NCI-H1417 (cell line): ENCODE results near the gene KCND1.
A peak's percentile ranks its signal among the peaks of the same experiment; 100 is the strongest.

ENCODE experiments used
- DNase-seq, 3 experiments: peaks; one replicate each; lab custom pipeline; 2025; lab: John Stamatoyannopoulos, UW

The KCND1 gene

GRCh38 chrX:48937054-48937907 is 34.4 kb downstream of the KCND1 start:
- DNase-seq: no peak

GRCh38 chrX:48936429-48937053 is 35.1 kb downstream of the KCND1 start:
- no peak for DNase-seq

- no peak for DNase-seq
Observed at GRCh38 chrX:48935301-48935670, 36.4 kb downstream of the KCND1 start.

- DNase-seq: no peak
Observed at GRCh38 chrX:48934581-48935300, 36.9 kb downstream of the KCND1 start.

- no peak for DNase-seq
Observed at GRCh38 chrX:48933757-48934156, 37.9 kb downstream of the KCND1 start.

- no peak for DNase-seq
Observed at GRCh38 chrX:48927736-48928382, 43.8 kb downstream of the KCND1 start.

GRCh38 chrX:48927123-48927522 is 44.5 kb downstream of the KCND1 start:
- no peak for DNase-seq

- DNase-seq: no peak
Observed at GRCh38 chrX:48924270-48924669, 47.4 kb downstream of the KCND1 start.

- DNase-seq: no peak
Observed at GRCh38 chrX:48923771-48924170, 47.9 kb downstream of the KCND1 start.

DNA sequence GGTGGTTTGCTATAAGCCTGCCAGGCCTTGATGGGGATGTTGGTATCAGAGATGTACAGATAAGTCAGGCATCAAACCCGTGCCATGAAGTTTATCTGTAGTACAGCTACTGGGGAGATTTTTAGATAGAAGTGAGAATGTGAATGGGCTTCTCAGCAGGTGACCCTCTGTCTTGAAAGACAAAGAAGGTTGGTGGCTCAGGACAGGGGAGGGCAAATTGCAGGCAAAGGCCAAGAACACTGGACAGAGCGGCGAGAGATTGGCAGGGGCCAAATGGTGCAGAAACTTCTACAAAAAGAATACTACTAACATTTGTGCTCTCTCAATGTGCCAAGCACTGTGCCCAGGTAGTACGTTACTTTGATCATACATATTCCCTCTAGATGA is 50.9 kb downstream of the KCND1 start:
- DNase-seq: no peak

DNA sequence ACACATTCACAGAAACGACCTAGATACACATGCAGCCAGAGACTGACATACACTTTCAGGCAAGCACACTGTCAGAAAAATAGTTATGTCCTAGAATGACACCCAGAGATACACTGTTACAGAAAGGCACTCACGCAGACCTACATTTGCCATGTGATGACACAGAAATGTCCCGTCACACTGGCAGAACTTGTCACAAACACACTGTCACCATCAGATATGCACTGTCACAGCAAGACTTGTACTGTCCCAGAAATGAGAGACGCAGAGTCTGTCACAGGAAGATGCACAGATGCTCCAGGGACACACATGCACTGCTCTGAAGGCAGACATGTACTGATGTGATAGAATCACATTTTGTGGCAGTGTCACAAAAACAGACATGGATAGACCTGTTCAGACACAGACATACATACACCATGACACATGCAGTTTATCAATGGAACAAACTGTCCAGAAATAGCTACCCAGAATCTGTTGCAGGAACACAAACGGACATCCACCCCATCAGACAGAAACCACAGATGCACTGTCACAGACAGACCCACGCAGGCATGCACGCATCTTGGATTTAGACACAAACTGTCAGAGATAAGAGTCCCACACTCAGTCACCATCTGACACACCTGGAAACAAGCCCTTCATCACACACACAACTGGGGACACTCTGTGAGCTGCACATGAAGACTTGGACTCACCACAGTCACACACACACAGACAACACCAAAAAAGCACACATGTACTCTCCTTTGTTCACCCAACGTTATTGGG is 51.5 kb downstream of the KCND1 start:
- DNase-seq: no peak

- DNase-seq: no peak
Observed at GRCh38 chrX:48919360-48919841, 52.2 kb downstream of the KCND1 start.

DNA sequence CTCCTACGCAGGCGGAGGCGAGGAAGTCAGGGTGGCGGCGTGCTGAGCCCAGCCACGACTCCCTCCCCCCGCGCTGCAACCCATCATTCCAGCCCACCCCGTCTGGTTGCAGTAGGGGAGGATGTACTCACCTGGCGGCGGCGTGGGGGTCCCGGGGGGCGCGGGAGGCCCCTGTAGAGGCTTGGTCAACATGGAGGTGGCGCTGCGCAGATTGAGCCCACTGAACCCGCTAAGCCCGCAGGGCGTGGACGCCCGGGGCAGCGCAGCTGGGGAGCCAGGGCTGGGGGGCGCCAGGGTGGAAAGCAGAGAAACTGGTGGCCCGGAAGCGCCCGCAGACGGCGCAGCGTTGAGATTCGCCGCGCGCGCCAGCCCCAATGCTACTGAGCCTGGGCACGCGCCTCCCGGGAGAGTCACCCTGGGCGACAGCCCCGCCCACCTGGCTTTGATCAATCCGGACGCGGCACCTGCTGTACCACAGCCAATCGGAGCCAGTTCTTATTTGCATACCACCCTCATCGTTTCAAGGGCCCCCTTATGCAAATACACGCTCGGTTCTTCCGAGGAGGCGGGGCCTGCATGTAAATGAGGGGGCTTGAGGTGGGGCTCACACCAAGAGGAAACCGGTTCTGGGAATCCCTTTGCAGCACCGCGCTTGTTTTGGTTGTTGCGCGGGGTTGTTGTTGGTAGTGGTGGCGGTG is 52.9 kb downstream of the KCND1 start, which contains the start of gene PIM2:
Gene PIM2, minus strand, starts transcription at position 382 of the 698 bp plus-strand sequence. Its CDS starts 190 bp downstream, at position 192.
- DNase-seq: peak; percentile 89 to 96 (median 92)

- DNase-seq: peak in 1 of 3 experiments; percentile 29
Observed at GRCh38 chrX:48918301-48918642, 53.4 kb downstream of the KCND1 start.

GRCh38 chrX:48917139-48918001 is 54.3 kb downstream of the KCND1 start:
- DNase-seq: peak; percentile 54 to 80 (median 72)

DNA sequence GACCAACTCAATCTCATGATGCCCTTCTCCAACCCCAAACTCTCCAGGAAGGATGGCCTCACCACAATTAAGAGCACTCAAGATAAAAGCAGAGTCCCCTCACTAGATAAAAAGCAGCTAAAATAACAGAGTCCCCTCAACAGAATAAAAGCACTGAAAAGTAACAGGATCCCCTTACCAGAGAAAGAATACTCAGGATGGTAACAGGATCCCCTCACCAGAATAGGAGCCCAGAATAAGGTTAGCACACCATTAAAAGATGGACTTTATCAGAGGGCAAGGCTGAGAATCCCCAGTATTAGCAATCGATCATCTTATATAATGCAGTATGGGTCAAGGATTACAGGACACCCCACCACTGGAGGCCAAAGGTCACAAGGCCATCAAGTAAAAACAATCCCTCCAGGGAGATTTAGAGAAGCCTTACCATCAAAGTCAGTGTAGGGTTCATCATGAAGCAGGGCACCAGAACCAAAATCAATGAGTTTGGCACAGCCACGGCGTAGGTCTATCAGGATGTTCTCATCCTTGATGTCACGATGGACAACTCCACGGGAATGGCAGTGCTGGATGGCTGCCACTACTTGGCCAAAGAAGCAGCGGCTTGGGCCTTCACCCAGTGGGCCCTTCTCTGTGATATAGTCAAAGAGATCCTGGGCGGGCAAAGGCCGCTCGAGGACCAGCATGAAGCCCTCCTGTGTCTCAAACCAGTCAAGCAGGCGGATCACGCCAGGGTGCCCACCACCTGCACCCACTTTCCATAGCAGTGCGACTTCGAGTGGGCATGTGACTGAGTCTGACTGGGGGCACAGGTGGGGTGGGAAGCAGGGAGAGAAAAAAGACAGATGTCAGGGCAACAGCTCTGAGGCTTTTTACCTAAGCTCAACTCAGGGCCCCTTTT is 56.8 kb downstream of the KCND1 start:
- DNase-seq: no peak

GRCh38 chrX:48913605-48914366 is 57.9 kb downstream of the KCND1 start:
- DNase-seq: no peak
